ENCODE data around the gene JHY.

Gene JHY

GRCh38 chr11:122864386-122865115, 18.0 kb upstream of the JHY start:
- no peak for DNase-seq (ENCODE audit: low read depth)
- no peak overlapping the region for H3K4me3 ChIP-seq (ENCODE audit: low read depth, low read length)

GRCh38 chr11:122869622-122870021, 12.9 kb upstream of the JHY start:
- no peak for DNase-seq (ENCODE audit: low read depth)
- no peak overlapping the region for H3K4me3 ChIP-seq (ENCODE audit: low read depth, low read length)

- no peak overlapping the region for H3K4me3 ChIP-seq (ENCODE audit: low read depth, low read length)
- DNase-seq (ENCODE audit: low read depth), result no peak
Measured at GRCh38 chr11:122871302-122871701, 11.3 kb upstream of the JHY start.

GRCh38 chr11:122872046-122872445, 10.5 kb upstream of the JHY start:
- no peak for DNase-seq (ENCODE audit: low read depth)
- no peak overlapping the region for H3K4me3 ChIP-seq (ENCODE audit: low read depth, low read length)

DNA sequence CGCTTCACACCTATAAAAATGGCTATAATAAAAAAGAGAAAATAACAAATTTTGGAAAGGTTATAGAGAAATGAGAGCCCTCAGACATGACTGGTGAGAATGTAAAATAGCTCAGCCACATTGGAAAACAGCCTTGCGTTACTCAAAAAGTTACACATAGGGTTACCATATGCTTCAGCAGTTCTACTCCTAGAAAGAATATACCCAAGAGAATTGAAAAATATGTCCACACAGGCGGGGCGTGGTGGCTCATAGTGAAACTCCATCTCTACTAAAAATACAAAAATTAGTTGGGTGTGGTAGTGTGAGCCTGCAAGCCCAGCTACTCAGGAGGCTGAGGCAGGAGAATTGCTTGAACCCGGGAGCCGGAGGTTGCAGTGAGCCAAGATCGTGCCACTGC, 7.6 kb upstream of the JHY start:
- no peak overlapping the region for H3K4me3 ChIP-seq (ENCODE audit: low read depth, low read length)
- no peak for DNase-seq (ENCODE audit: low read depth)

GRCh38 chr11:122877732-122878131, 4.8 kb upstream of the JHY start:
- DNase-seq (ENCODE audit: low read depth), result no peak
- no peak overlapping the region for H3K4me3 ChIP-seq (ENCODE audit: low read depth, low read length)

DNA sequence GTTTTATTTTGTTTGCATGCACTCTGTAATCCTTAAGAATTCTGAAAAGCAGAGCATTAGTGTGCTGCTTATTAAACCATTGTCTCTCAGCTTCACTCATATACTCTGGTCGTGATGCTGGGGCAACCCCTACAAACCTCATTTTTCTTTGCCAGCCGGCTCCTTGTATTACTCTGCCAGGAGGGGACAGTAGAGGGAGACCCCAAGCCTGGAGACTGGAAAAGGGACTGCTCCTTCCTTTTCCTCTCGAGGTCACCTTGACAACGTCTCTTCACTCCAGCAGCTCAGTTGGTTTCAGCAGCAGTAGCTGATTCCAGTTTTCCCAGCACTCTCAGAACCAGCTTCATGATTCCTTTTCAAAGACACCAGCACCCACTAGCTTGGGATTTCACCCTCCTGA, 2.8 kb upstream of the JHY start:
- no peak overlapping the region for H3K4me3 ChIP-seq (ENCODE audit: low read depth, low read length)
- DNase-seq (ENCODE audit: low read depth), result no peak

DNA sequence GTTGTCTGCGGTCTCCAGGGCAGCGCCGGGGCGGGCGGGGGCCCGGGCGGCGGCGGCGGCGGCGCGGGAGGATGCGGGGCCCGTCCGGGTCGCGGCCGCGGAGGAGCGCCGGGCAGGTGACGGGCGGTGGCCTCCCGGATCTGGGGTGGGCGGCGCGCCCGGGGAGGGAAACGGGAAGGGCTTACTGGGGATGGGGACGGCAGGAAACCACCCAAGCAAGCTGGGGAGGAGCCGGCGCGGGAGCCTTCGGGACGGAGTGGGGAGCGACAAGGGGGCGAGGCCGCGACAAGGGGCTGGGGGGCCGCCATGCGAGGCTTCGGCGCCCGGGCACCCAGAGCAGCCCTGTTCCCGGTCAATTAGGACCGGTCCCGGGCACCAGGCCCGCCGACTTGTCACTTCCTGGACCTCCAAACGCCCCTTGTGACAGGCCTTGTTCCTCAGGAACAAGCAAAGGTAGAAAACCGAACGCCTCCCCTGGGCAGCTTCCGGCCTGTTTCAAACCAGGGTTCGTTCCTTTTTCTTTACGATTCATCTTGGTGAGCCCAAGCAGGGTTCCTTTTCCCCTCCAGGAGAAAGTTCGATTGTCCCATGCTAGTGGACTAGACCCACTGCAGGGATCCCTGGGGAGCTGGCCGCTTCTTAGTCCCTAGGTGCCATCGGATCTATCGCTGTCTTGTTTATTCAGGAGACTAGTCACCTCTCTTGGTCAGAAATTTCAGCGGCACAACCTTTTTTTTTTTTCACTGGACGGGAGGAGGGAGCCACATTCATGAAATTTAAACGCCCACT, 492 bp downstream of the JHY start:
- no peak for DNase-seq (ENCODE audit: low read depth)
- H3K4me3 ChIP-seq (ENCODE audit: low read depth, low read length), result peak overlapping the region; percentile 64

DNA sequence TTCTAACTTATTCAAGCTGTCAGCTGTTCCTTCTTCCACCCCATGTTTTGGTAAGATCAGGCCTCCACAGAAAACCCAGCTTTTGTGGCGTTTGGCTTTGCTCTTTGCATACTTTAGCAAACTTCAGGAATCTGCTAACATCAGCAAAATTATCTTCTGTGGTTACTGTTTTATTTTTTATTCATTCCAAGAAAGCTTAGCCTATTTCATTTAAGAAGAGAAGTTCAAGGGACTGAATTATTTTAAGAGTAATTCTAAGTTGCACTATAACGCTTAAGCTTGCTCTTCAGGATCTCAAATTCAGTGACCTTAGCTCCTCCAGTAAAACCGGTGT, 1.1 kb downstream of the JHY start:
- peak; percentile 45 for DNase-seq (ENCODE audit: low read depth)
- H3K4me3 ChIP-seq (ENCODE audit: low read depth, low read length), result peak overlapping the region; percentile 64

- H3K4me3 ChIP-seq (ENCODE audit: low read depth, low read length), result no peak overlapping the region
- DNase-seq (ENCODE audit: low read depth), result no peak
Measured at GRCh38 chr11:122888162-122888561, 5.6 kb downstream of the JHY start.

DNA sequence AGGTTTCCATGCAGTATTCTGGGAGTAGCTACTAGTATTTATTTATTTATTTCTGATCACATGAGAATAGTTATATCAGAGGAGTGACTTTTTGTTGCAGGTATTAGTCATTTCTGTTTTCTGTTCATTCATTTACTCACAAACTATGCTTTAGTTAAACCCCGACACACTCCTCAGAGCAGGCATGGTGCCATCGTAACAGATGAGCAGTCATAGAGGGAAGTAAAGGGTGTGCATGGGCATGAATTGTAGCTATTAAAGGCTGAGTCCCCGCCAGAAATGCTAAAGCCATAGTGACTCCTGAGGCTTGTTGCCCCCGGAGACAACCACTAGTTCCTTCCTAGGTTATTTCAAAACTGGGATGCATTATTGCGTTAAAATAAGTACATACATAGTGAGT, 10.6 kb downstream of the JHY start:
- no peak for DNase-seq (ENCODE audit: low read depth)
- H3K4me3 ChIP-seq (ENCODE audit: low read depth, low read length), result no peak overlapping the region

DNA sequence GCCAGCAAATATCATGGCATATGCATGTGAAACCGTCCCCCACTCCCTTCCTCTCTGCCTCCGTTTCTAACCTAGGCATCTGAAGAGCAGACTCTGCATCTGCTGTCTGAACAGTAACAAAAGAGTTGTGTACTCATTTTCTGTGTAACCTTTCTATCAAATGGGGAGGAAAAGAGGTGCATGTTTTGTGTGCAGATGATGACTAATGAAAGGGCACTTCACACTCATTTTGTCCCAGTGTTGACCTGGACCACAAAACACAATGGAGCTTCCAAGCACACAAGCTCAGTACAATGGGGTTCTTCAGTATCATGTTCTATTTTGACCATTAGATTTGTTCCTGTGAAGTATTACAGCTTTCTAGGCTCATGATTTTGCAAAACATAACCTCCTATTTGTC, 13.0 kb downstream of the JHY start:
- no peak for DNase-seq (ENCODE audit: low read depth)
- H3K4me3 ChIP-seq (ENCODE audit: low read depth, low read length), result no peak overlapping the region

- no peak overlapping the region for H3K4me3 ChIP-seq (ENCODE audit: low read depth, low read length)
- DNase-seq (ENCODE audit: low read depth), result no peak
Measured at GRCh38 chr11:122897606-122898210, 15.1 kb downstream of the JHY start.

DNA sequence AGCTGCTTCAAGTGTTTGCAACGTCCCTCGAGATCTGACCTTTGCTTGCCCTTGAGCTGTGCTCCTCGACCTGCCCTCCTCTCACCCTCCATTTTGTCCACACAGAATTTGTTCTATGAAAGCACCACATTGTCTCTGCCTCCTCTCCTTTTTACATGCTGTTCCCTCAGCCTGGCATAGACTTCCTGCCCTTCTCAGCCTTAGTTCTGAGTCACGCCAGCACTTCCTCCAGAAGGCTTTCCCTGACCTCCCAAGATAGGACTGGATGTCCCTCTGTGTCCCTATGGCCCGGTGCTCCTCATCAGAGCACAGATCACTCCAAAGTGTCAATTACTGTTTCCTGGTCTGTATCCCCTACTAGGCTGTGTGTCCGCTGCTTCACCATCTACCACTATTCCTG, 16.2 kb downstream of the JHY start:
- DNase-seq (ENCODE audit: low read depth), result no peak
- no peak overlapping the region for H3K4me3 ChIP-seq (ENCODE audit: low read depth, low read length)

GRCh38 chr11:122900587-122901202, 18.1 kb downstream of the JHY start:
- DNase-seq (ENCODE audit: low read depth), result no peak

GRCh38 chr11:122902951-122903350, 20.4 kb downstream of the JHY start:
- DNase-seq (ENCODE audit: low read depth), result no peak
- H3K4me3 ChIP-seq (ENCODE audit: low read depth, low read length), result no peak overlapping the region

More at GRCh38 chr11:122900587-122901202, 18.1 kb downstream of the JHY start:
- no peak overlapping the region for H3K4me3 ChIP-seq (ENCODE audit: low read depth, low read length)

DNA sequence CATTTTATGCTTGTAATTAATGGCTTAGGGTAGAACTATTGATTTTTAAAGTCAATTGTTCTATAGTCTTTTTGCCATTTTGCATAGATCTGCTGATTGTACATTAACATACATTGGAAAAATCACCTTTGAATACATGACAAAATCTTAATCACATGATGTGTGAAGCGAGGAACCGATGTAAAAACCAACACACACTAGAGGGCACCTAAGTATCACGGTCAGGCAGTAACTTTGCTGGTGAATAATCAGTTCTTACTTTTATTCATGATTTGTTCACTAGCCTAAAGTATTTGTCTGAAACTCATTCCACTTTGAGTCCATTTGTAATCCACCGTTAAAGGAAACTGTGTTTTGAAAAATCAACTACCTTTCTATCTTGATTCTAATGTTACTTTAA, 28.2 kb downstream of the JHY start:
- H3K4me3 ChIP-seq (ENCODE audit: low read depth, low read length), result no peak overlapping the region
- DNase-seq (ENCODE audit: low read depth), result no peak

DNA sequence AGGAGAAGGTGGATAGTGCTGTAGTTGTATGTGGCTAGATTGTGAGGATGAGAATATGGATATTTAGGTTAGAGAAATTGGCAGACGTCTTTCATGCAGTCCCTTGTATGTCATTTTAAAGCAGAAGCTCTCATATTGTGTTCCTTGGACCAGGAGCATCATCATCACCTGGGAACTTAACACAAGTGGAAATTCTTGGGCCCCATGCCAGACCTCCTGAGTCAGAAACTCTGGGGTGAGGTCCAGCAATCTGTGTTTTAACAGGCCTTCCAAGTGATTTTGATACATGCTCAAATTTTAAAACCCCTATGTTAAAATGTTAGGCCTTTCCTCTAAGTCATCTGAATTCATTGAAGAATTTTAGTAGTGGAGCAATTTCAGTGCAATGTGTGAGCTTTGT, 34.8 kb downstream of the JHY start:
- H3K4me3 ChIP-seq (ENCODE audit: low read depth, low read length), result no peak overlapping the region
- DNase-seq (ENCODE audit: low read depth), result no peak

- no peak overlapping the region for H3K4me3 ChIP-seq (ENCODE audit: low read depth, low read length)
- no peak for DNase-seq (ENCODE audit: low read depth)
Measured at GRCh38 chr11:122918734-122919133, 36.2 kb downstream of the JHY start.

GRCh38 chr11:122920579-122920978, 38.0 kb downstream of the JHY start:
- DNase-seq (ENCODE audit: low read depth), result no peak
- H3K4me3 ChIP-seq (ENCODE audit: low read depth, low read length), result no peak overlapping the region

All from skeletal muscle cell (primary cell).